HG03432 (cell line): Measurements from ENCODE around the gene CLDND2.

Experiments
- ATAC-seq: cut with Tn5 transposase; IDR thresholded peaks from one replicate; pipeline ENCODE4 v1.9.1; 2021; ENCODE audit warnings: mild to moderate bottlenecking, moderate library complexity; ENCODE audit not compliant: unreplicated experiment

The CLDND2 gene

DNA sequence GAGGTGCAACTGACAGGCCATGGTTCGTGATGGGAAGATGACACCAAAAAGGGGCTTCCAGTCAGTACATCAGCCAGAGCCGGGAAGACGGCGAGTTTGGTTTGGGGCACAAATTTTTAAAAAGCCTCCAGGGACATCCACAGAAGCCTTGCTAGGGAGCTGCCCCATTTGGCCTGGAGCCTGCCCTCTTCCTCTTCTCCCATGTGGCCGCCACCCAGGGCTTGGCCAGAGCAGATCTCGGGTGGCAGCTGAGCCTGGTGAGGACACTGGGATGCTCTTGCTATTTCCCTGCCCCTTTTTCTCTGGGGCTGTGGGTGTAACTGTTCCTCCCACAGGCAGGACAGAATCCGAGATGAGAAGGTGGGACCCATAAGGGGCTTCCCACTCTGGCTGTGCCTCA lies 10.9 kb downstream of the CLDND2 start:
- no peak for ATAC-seq

DNA sequence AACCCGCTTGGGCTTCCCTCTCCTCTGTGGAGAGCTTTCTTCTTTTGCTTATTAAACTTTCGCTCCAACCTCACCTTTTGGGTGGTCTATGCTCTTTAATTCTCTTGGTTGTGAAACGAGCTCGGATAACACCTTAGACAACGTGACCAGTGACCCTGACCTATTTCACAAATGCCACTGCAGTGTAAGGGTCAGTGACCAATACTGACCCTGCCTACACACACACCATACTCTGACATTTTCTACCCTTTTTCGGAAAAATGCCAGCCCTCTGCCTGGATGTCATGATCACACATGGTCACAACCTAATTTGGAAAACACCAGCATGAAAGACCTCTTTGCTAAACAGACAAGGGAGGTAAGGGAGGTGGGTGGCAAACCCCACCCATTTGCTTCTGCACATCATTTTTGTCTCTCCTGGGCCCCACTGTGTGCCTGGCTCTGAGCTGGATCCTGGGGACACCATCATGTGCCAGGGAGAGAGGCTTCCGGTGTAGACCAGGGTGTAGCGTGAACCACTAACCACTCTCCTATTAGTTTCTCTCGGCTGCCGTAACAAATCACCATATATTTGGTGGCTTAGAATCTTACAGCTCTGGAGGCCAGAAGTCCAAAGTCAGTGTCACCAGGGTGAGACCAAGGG lies 12.5 kb downstream of the CLDND2 start:
- ATAC-seq = no peak

DNA sequence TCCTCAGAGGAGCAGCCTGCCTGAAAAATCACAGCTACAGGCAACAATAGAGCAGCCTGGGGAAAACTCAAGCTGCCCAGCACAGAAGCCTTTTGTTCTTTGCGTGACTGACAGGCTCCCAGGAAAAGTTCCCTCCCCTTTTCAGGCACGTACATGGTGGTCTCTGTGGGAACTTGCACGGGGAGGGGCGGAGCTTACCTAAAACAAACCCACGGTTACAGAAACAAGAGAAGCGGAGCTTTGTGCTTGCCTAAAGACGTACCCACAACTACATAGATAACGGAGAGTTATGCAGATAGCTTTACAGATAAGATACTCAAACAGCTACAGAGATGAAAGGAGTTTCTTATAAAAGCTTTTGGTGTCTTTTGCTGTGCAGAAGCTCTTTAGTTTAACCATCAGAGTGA lies 14.1 kb downstream of the CLDND2 start:
- ATAC-seq = no peak

DNA sequence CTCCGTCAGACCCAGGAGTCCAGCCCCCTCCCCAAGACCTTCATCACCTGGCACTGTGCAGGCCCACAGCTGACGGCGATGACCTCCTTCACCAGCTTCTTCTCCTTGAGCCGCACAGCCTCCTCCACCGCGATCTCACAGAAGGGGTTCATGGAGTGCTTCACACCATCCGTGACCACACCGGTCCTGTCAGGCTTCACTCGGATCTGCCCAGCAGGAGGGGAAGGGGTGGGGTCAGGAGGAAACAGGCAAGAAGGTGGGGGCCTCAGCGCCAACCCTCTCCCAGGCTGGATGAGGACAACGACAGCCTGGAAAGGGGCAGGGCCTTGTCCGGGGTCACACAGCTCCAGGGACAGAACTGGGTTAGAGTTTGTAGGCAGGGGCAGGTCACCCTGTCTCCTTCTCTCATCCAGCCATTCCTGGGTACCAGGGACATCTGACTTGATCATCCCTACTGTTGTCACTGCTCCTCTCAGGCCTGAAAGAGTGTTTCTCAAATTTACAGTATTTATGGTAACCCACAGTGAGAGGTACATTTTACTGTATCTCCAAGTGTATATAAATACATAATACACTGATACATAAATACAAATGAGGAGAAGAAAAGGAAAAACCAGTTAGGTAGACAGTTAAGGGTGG lies 14.6 kb downstream of the CLDND2 start:
- no peak for ATAC-seq

DNA sequence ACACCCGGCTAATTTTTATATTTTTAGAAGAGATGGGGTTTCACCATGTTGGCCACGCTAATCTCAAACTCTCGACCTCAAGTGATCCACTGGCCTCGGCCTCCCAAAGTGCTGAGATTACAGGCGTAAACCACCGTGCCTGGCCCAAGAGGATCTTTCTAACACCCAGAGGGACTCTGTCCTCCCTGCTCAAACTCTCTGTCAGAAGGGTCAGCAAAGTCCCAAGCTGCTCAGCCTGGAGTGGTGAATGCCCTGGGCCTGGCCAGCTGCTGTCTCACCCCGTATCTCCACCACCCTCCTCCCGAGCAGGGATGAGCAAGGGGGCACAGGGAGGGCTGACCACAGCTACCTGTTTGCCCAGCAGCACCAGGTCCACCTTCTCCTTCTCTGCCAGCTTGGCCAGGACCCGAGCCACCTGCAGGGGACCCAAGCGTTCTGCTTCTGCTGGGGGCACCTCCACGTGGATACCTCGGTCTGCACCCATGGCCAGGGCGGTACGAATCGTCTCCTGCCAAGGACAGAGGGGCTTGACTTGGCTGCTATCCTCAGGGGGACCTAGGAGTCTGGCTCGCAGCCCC lies 15.9 kb downstream of the CLDND2 start:
- no peak for ATAC-seq

DNA sequence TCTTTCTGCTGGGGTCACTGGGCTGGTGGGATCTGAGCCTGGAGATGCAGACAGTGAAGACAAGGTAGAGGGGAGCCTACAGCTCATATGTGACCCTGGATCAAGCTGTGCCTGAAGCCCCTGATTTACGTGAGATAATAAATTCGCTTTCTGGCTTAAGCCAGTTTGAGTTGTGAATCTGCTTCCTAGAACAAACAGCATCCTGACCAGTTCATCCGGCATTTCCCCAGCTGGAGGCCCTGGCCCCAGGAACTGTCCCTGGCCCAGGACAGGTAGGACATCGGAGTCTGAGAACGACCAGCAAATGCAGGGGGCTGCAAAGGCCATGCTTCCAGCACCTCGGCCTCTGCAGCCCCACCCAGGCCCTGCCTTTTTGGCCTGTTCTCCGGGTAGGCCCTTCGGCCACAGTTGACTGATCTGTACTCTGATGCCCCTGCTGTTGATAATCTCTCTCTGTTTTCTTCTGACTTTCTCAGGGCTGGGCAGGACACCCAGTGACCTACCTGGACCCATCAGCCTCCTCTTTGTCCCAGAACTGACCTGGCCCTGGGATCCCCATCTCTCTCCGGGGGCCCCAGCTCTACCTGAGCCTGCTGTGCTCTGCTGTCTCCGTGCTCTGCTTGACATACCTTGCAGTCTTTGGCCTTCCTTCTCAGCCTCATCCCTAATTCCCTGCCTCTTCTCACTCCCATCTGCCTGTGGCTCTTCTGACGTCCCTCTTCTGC lies 17.4 kb downstream of the CLDND2 start:
- ATAC-seq = no peak

DNA sequence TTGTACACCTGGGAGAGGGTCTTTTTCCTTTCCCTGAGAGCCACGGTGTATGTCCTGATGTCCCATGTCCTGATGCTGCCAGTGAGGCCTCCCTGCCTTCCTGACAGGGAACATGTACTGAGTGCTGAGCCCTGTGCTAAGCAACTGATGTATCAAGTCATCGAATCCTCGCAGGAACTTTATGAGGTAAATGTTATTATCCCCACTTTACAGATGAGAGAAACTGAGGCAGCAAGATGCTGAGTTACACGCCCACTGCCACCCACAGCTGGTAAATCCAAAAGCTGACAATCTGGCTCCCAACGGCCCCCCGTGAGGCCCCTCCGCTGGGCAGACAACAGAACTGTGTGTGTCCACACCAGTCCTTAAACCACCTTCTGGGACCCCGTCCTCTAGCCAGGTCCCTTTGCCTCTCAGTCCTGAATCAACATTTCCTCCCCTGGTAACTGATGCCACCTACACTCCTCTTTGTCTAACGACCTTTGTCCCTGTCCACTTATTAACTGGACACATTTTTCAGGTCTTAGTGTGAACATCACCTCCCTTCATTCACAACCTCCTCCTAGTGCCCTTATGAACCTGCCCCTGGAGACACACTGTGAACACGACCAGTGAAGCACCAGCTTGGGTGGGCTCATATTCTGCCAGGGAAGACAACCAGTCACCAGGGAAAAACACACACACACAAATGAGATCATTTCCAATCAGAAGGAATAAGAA lies 21.4 kb downstream of the CLDND2 start:
- no peak for ATAC-seq

DNA sequence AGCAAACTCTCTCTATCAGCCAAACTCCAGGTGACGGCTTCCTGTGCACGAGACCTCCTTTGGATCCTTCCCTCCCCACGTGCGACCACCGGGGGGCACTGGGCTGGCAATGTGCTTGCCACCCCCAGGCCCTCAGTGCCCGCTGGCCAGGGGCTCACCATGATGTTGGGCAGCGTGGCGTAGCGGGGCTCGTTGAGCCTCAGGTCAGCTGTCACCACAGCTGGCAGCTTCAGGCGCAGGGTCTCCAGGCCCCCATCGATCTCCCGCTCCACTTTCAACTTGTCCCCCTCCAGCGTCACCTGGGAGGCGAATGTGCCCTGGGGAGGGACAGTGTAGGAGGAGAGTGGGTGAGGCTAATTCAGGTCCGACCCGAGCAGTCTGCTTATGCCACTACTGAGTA lies 22.1 kb downstream of the CLDND2 start:
- no peak for ATAC-seq

DNA sequence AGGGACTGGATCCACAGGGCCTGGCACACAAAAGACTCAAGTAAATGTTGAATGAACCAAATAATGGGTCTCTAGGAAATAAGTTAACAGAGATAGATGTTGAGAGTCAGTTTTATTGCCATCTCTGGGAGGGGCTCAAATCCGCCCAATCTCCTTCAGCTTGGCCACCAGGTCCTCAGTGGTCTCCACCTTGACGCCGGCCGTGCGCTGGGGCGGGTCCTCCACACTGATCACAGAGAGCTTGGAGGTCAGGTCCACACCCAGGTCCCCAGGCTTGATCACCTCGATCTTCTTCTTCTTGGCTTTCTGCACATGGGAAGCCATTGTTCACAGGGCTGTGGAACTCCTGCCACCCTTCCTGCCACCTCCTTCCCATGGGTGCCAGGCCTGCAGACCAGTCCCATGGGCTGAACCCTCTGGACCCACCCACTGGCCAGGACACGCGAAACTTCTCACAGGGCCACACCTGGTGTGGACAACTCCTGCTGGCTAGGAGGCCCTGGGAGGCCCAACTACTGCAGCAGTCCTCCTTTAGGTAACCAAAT lies 23.7 kb downstream of the CLDND2 start:
- no peak for ATAC-seq

DNA sequence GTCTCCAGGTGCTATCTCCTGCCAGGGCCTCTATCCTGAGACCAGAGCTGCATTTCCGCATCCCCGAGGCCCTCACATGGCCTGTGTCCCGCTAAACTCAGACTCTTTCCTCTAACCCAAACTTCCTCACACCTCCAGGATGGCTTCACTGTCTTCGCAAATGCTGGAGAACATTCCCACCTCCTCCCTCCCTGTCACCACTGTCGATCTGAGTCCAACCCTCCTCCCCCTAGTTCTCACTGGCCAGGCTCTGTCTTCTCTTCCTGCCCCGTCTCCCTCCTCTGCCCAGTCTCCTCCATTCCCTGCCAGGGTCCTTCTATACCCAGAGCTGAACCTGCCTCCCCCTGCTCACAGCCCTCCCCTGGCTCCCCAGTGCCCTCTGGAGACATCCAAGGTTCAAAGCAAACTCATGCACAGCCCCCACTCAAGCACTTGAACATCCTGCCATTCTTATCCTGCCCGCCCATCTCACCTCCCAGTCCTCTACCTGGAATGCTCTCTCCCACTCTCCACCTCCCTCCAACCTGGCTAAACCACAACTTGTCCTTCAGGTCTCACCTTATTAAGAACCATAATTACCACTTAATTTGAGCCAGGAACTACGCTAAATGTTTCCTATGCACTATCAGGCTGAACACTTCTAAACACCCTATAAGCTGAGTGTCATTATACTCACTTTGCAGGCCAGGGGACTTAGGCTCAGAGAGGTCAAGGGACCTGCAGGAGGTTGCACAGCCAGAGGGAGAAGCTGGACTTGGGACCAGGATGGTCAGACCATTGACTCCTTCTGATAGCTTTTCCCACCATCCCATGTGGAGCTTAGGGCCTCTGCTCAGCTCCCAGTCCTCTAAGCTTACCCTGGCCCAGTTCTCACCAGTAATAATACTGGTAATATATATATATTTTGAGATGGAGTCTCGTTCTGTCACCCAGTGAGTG lies 25.9 kb downstream of the CLDND2 start:
- ATAC-seq = no peak

DNA sequence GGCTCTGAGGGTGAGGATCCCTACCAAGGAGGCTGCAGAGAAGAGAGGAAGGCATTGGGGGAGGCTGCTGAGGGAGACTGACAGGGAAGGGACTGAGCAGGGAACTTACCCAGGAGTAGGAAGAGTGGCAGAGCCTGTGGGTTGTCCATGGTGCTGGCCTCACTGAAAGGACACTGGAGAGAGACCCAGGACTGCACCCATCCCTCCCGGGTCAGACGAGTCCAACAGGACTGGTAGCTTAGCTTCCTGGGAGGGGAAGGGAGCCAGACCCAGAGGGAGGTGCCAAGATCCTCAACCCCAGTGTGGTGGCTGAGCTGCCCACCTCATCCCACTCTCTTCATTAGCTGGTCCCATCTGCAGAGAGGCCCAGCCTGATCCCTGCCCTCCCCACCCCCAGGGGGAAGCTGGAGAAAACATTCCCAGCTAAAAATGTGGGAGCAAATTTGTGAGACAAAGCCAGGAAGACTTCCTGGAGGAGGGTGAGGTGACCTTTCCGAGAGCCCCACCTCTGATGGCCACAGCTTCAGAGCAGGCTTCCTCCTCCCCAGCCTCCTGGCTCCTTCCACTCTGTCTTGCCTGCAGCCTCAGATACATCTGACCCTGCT lies 26.7 kb downstream of the CLDND2 start, which contains the start of gene VSIG10L:
Gene VSIG10L, minus strand, starts transcription at position 164 of the 605 bp plus-strand sequence. Its CDS starts 15 bp downstream, at position 149.
- no peak for ATAC-seq

DNA sequence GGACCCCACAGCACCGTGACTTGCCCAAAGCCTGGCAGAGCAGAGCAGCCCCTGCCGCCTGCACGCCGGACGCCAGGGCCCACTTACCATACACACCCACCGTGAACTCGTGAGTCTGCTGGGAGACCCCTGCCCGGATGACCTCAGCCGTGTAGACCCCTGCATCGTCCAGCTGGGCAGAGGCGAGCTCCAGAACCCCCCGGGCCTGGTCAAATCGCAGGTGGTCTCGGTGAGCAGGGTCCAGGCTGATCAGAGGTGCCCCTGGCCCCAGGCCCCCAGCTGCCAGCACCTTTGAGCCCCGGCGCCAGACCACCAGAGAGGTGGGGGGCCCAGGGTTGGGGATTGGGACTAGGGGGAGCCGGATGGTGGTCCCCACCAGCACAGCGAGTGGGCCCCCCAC lies 27.7 kb downstream of the CLDND2 start:
- ATAC-seq = no peak

DNA sequence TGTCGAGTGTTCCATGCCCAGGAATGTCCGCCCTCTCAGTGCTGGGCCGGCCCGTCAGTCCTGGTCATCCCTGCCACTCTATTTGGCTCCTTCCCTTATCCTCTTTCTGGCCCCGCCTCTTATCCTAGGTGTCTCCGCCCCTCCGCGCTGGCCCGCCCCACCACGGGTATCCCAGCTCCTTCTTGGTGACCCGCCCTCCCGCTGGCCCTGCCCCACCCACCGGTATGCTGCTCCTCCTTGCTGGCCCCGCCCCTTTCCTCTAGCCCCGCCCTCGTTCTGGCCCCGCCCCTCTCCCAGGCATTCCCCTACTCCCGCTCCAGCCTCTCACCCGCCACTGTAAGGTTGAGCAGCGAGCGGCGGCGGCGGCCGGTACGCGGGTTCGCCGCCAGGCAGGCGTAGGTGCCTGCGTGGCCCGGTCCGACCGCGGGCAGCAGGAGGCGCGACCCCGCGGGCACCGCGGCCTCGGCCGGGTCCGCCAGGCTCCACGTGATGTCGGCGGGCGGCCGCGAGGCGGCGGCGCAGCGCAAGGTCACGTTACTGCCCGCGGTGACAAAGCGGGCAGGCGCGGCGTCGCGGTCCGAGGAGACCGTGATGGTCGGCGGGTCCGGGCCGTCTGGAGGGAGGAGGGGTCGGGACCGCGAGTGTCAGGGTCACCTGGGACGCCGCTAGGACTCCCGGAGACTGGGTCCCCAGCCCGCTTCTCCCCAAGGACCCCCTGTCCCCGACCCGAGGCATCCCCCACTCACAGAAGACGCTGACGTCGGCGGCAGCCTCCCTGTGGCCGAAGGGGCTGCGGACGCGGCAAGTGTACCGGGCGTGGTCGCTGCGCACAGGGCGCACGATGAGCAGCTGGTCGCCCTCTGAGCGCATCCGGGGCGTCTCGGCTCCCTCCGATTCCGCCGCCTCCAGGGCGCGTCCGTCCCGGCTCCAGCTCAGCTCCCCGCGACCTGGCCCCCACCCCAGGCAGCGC lies 28.8 kb downstream of the CLDND2 start:
- peak; percentile 52 for ATAC-seq

DNA sequence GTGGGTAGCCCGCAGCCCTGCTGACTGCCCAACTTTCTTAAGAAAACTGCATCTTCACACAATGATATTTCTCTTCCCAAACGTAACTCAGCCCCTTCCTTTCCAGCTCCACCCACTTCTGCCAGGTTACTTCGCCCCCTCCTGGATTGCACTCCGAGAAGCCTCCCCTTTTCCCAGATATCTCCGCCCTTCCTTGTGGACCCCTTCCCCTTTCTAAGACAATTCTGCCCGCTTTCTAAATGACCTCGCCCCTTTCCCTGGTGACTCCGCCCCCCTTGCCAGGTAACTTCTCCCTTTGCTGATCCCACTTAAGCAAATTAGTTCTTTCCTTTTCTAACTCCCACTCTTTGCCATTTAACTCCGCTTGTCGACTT lies 29.5 kb downstream of the CLDND2 start:
- no peak for ATAC-seq

DNA sequence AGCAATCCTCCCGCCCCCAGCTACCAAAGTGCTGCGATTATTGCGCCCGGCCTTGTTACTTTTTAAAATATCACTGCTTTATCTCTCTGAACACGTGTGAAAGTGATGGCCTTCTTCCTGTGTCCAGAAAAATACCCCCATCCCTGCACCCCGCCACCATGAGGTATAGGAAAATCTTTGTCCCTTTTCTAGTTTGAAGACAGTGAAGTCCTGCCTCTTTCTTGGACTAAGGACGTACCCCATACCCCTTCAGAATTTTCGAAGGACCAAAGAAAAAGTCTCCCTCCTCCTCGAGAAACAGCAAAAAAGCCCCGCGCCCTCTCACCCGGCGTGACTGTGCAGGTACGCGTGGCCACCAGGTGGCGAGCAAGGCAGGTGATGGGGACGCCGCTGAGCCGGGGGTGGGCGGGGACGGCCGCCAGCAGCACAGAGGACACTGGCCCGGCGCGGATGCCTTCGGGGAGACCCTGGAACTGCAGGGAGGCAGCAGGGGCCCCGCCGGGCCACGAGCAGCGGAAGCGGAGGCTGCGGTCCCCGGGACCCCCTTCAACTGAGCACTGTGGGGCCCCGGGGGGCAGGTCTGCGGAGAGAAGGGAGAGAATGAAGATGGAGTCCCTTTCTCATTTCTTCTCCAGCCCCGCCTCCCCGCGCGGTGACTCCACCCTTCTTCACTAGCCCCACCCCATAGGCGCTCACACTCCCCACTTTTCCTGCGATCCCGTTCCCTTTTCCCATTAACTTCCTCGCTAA lies 30.1 kb downstream of the CLDND2 start:
- peak; percentile 64 for ATAC-seq

DNA sequence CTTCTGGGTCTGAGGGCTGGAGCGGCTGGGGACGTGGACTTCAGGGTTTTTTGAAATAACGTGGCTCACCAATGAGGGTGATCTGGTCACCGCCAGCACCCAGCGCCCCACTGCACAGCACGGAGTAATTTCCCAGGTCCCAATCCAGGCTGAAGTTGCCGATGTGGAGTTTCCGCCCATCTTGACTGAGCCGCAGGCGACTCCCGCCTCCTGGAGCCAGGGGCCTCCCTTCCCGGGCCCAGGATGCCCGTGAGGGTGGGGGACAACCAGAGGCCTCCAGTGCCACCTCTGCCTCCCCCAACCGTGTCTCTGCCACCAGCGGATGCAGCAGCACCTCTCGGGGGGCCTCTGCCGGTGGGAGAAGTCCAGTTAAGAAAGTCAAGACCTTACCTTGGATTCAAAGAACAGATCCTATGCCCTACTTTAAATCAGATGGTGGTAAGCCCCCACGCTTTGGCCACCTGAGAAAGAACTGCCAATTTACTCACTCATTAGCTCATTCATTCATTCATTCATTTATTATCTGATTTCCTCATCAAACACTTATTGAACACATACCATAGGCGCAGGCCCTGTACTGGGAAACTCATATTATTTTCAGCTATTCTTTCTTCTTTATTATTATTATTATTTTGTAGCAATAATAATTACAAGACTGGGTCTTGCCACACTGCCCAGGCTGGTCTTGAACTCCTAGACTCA lies 30.8 kb downstream of the CLDND2 start:
- ATAC-seq = no peak
